H9 (cell line): Measurements from ENCODE around the gene GATA5. TPM values are rescaled to one million over a fixed set of nuclear protein-coding genes. Genes with fewer than 3 reads are reported as not detected.

Source experiments
- DNase-seq: peaks from one replicate; pipeline ENCODE4 v3.0.0-alpha.2; 2017
- H2AFZ ChIP-seq: one replicate; pipeline ENCODE4 v1.6.1; 2013; ENCODE audit warnings: mild to moderate bottlenecking, low read length, control low read depth, moderate library complexity
- H2AK5ac ChIP-seq: 2 replicates; pipeline ENCODE4 v1.6.1; 2013; ENCODE audit warnings: low read length, control low read depth, mixed read lengths; ENCODE audit not compliant: insufficient read length
- H2BK120ac ChIP-seq: one replicate; pipeline ENCODE4 v1.6.1; 2013; ENCODE audit warnings: low read depth, mild to moderate bottlenecking, low read length, control low read depth, inconsistent platforms; ENCODE audit not compliant: poor library complexity, severe bottlenecking
- H2BK12ac ChIP-seq: 2 replicates; pipeline ENCODE4 v1.6.1; 2013; ENCODE audit warnings: low read length, control low read depth, mixed read lengths, low read depth; ENCODE audit not compliant: insufficient read length
- H2BK15ac ChIP-seq: 2 replicates; pipeline ENCODE4 v1.6.1; 2013; ENCODE audit warnings: low read depth, low read length, control low read depth
- H2BK20ac ChIP-seq: one replicate; pipeline ENCODE4 v1.6.1; 2013; ENCODE audit warnings: low read depth, mild to moderate bottlenecking, low read length, control low read depth, inconsistent platforms; ENCODE audit not compliant: poor library complexity, severe bottlenecking
- H2BK5ac ChIP-seq: 2 replicates; pipeline ENCODE4 v1.6.1; 2013; ENCODE audit warnings: low read length, control low read depth, mixed read lengths; ENCODE audit not compliant: insufficient read length
- H3K14ac ChIP-seq: 2 replicates; pipeline ENCODE4 v1.6.1; 2013; ENCODE audit warnings: low read length, control low read depth; ENCODE audit not compliant: insufficient read depth
- H3K18ac ChIP-seq: 2 replicates; pipeline ENCODE4 v1.6.1; 2013; ENCODE audit warnings: low read depth, mild to moderate bottlenecking, mixed read lengths, low read length, control low read depth; ENCODE audit not compliant: insufficient read length
- H3K23ac ChIP-seq: 2 replicates; pipeline ENCODE4 v1.6.1; 2013; ENCODE audit warnings: low read length, control low read depth, mixed read lengths, low read depth; ENCODE audit not compliant: insufficient read length
- H3K23me2 ChIP-seq: 2 replicates; pipeline ENCODE4 v1.6.1; 2013; ENCODE audit warnings: low read depth, mild to moderate bottlenecking, mixed read lengths, low read length, control low read depth; ENCODE audit not compliant: insufficient read length, poor library complexity, severe bottlenecking
- H3K27ac ChIP-seq: 2 replicates; pipeline ENCODE4 v1.5.1; 2013; ENCODE audit warnings: low read length, control low read depth, mixed read lengths, low read depth; ENCODE audit not compliant: insufficient read length
- H3K27me3 ChIP-seq: 2 replicates; pipeline ENCODE4 v1.6.1; 2013; ENCODE audit warnings: low read length, control low read depth, inconsistent platforms; ENCODE audit not compliant: insufficient read depth
- H3K4ac ChIP-seq: 2 replicates; pipeline ENCODE4 v1.6.1; 2013; ENCODE audit warnings: low read depth, mild to moderate bottlenecking, control low read depth, inconsistent platforms, low read length, moderate library complexity
- H3K4me1 ChIP-seq: 2 replicates; pipeline ENCODE4 v1.6.1; 2013; ENCODE audit warnings: low read length, control low read depth, inconsistent platforms; ENCODE audit not compliant: insufficient read depth
- H3K4me2 ChIP-seq: 2 replicates; pipeline ENCODE4 v1.6.1; 2013; ENCODE audit warnings: low read length, control low read depth, mixed read lengths; ENCODE audit not compliant: insufficient read length, insufficient read depth
- H3K56ac ChIP-seq: 2 replicates; pipeline ENCODE4 v1.6.1; 2013; ENCODE audit warnings: low read depth, mild to moderate bottlenecking, mixed read lengths, low read length, control low read depth; ENCODE audit not compliant: insufficient read length
- H3K79me1 ChIP-seq: 2 replicates; pipeline ENCODE4 v1.6.1; 2013; ENCODE audit warnings: low read depth, mild to moderate bottlenecking, moderate library complexity, low read length, control low read depth, inconsistent platforms; ENCODE audit not compliant: insufficient read depth, poor library complexity, severe bottlenecking
- H3K79me2 ChIP-seq: 2 replicates; pipeline ENCODE4 v1.6.1; 2013; ENCODE audit warnings: low read length, control low read depth, inconsistent platforms; ENCODE audit not compliant: insufficient read depth
- H3K9ac ChIP-seq: 2 replicates; pipeline ENCODE4 v1.6.1; 2013; ENCODE audit warnings: low read length, control low read depth, mixed read lengths; ENCODE audit not compliant: insufficient read length; ENCODE audit errors: extremely low read depth
- H3K9me3 ChIP-seq: one replicate; pipeline ENCODE4 v1.6.1; 2013; ENCODE audit warnings: low read depth, low read length, inconsistent platforms; ENCODE audit not compliant: control insufficient read depth
- H3T11ph ChIP-seq: one replicate; pipeline ENCODE4 v1.6.1; 2013; ENCODE audit warnings: mild to moderate bottlenecking, low read length, control low read depth, inconsistent platforms
- H4K20me1 ChIP-seq: one replicate; pipeline ENCODE4 v1.6.1; 2013; ENCODE audit not compliant: control insufficient read depth, insufficient read length, insufficient read depth
- H4K5ac ChIP-seq: 2 replicates; pipeline ENCODE4 v1.6.1; 2013; ENCODE audit warnings: low read depth, mild to moderate bottlenecking, mixed read lengths, low read length, control low read depth; ENCODE audit not compliant: insufficient read length
- H4K8ac ChIP-seq: replicated peaks from 2 replicates; pipeline ENCODE4 v1.6.1; 2013; ENCODE audit warnings: low read length, control low read depth, mixed read lengths, low read depth; ENCODE audit not compliant: insufficient read length
- H4K91ac ChIP-seq: 2 replicates; pipeline ENCODE4 v1.6.1; 2013; ENCODE audit warnings: low read depth, mild to moderate bottlenecking, moderate library complexity, mixed read lengths, low read length, control low read depth; ENCODE audit not compliant: insufficient read length
- H3K27ac Mint-ChIP-seq, 3 experiments: 2 replicates in 2 of 3; 3 replicates in 1 of 3; pipeline ENCODE4 v1.8.0; 2020 to 2021; ENCODE audit warnings: mixed read lengths in 3 of 3, mild to moderate bottlenecking in 1 of 3, moderate library complexity in 1 of 3
- H3K27me3 Mint-ChIP-seq: 2 replicates; pipeline ENCODE4 v1.8.0; 2021; ENCODE audit warnings: low read depth, mild to moderate bottlenecking, moderate library complexity, mixed read lengths
- H3K36me3 Mint-ChIP-seq, 3 experiments: 2 replicates in 2 of 3; 3 replicates in 1 of 3; pipeline ENCODE4 v1.8.0; 2020 to 2021; ENCODE audit warnings: low read depth in 3 of 3, mixed read lengths in 3 of 3; ENCODE audit not compliant: insufficient read depth in 1 of 3
- H3K4me1 Mint-ChIP-seq, 2 experiments: 2 replicates each; pipeline ENCODE4 v1.8.0; 2020; ENCODE audit warnings: mixed read lengths in 2 of 2
- H3K4me3 Mint-ChIP-seq, 2 experiments: 2 replicates in 1 of 2; 3 replicates in 1 of 2; pipeline ENCODE4 v1.8.0; 2020 to 2021; ENCODE audit warnings: mild to moderate bottlenecking in 2 of 2, mixed read lengths in 2 of 2, moderate library complexity in 1 of 2
- H3K9me3 Mint-ChIP-seq, 2 experiments: 2 replicates in 1 of 2; 3 replicates in 1 of 2; pipeline ENCODE4 v1.8.0; 2020; ENCODE audit warnings: mild to moderate bottlenecking in 2 of 2, mixed read lengths in 2 of 2, moderate library complexity in 1 of 2
- CTCF ChIP-seq: fragments of 200-600 bp; sonication (generic); conservative IDR thresholded peaks from 3 replicates; pipeline ENCODE4 v1.8.0; 2021; ENCODE audit warnings: antibody characterized with exemption, mild to moderate bottlenecking
- WGBS: extraction: QIAGEN DNeasy Blood & Tissue Kit; methylation state at CpG from one replicate; pipeline ENCODE4 v1.1.7; 2013; ENCODE audit warnings: missing lambda C conversion rate, low lambda C conversion rate, mixed read lengths; ENCODE audit not compliant: insufficient read length; ENCODE audit errors: extremely low coverage; 5-methylcytosine and 5-hydroxymethylcytosine counted together
- total RNA-seq: library from RNA; stranded (reverse); gene quantifications from 2 replicates; pipeline ENCODE4 v1.2.1, GENCODE V29; 2021

The GATA5 gene
- total RNA-seq, 1 experiment from 2014 or later, result 0.24 TPM

DNA sequence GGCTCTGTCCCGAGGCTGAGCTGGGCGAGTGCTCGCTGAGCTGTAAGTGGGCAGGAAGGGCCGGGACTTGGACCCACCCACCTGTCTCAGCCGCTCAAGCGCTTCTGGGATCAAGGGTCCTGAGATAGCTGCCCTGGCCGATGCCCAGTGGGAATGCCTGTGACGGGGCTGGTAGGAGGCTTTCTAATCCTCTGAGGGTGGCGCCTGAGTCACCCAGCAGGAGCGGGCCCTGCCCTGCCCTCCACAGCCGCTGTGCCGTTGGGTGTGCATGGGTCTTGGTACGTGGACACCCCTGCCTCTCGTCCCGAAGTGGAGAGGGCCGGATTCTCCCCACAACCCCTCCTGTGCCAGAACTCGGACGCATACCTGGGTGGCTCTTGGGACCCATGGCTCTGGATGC lies 43.1 kb upstream of the GATA5 start:
- TF ChIP-seq CTCF, result no peak
- H4K20me1 ChIP-seq, result no peaks in the 10 kb centered on the region
- no peak overlapping the region for H2BK20ac ChIP-seq
- no peak for DNase-seq
- H3K27ac ChIP-seq, result no peak overlapping the region
- H3K9ac ChIP-seq, result no peak overlapping the region
- no peaks in the 10 kb centered on the region for H3K9me3 ChIP-seq
- H4K8ac ChIP-seq, result no peak overlapping the region
- no peaks in the 10 kb centered on the region for H3K9me3 Mint-ChIP-seq
- no peaks in the 10 kb centered on the region for H3K27me3 ChIP-seq
- no peak overlapping the region for H2BK5ac ChIP-seq
- H3K4me1 ChIP-seq, result no peaks in the 10 kb centered on the region; the same call in 1 of the 2 replicates
- H2BK12ac ChIP-seq, result no peak overlapping the region
- no peak overlapping the region for H2BK120ac ChIP-seq
- H3K79me2 ChIP-seq, result no peaks in the 10 kb centered on the region
- H3K27ac Mint-ChIP-seq, result no peak overlapping the region
- H4K91ac ChIP-seq, result no peak overlapping the region
- no peak overlapping the region; the same call in 1 of the 2 replicates for H3K14ac ChIP-seq
- H3K23me2 ChIP-seq, result no peaks in the 10 kb centered on the region
- no peak overlapping the region for H2BK15ac ChIP-seq
- no peak overlapping the region for H2AFZ ChIP-seq
- H3T11ph ChIP-seq, result no peak overlapping the region
- no peak overlapping the region for H2AK5ac ChIP-seq
- H3K27me3 Mint-ChIP-seq, result peaks cover 6% of the 10 kb centered on the region; the same call in 1 of the 2 replicates
- no peaks in the 10 kb centered on the region for H3K79me1 ChIP-seq
- H4K5ac ChIP-seq, result no peak overlapping the region
- H3K23ac ChIP-seq, result no peak overlapping the region
- H3K4me3 Mint-ChIP-seq, result no peak overlapping the region
- H3K4me2 ChIP-seq, result no peak overlapping the region
- no peak overlapping the region for H3K56ac ChIP-seq
- H3K4ac ChIP-seq, result no peak overlapping the region
- no CpG with 5 or more reads among the region's 18 CpGs for WGBS
- peaks cover 3 to 8% of the 10 kb centered on the region in 2 experiments for H3K4me1 Mint-ChIP-seq
- H3K18ac ChIP-seq, result no peak overlapping the region
- H3K36me3 Mint-ChIP-seq, result no peaks in the 10 kb centered on the region
